T-helper 2 cell treated with Interferon-gamma antibody and Interleukin-4, amounts not matched to agents 100 ng/mL and 5 ng/mL, for 36 hours (primary cell): ENCODE results near the gene TRAF3. TPM values are rescaled to one million over a fixed set of nuclear protein-coding genes. Genes with fewer than 3 reads are reported as not detected.

Source experiments
- intact Hi-C: fragments of 100-400 bp; cut with micrococcal nuclease; formaldehyde crosslinking; loops from one replicate; pipeline ENCODE4 v1.15.1; 2023
- total RNA-seq: library from RNA; stranded (reverse); gene quantifications from 2 replicates; pipeline ENCODE4 v1.2.3, GENCODE V29; 2022

TRAF3 gene
- total RNA-seq, 1 donor from 2014 or later, result 42.4 TPM

GRCh38 chr14:102775855-102776760, 1.1 kb upstream of the TRAF3 start:
- intact Hi-C loops, result loop anchor here (1.0 to 10.0 kb wide), 3 partner anchors 84 to 559 kb away; partner anchors contain the start of gene EIF5

GRCh38 chr14:102777711-102778337, 575 bp downstream of the TRAF3 start:
- intact Hi-C loops, result loop anchor here (1.0 to 10.0 kb wide), 4 partner anchors 27 to 557 kb away; partner anchors contain the start of gene EIF5

- intact Hi-C loops, result loop anchor here (1.0 to 10.0 kb wide), 4 partner anchors 27 to 556 kb away; partner anchors contain the start of gene EIF5
Observed at GRCh38 chr14:102778338-102779083, 1.3 kb downstream of the TRAF3 start.

DNA sequence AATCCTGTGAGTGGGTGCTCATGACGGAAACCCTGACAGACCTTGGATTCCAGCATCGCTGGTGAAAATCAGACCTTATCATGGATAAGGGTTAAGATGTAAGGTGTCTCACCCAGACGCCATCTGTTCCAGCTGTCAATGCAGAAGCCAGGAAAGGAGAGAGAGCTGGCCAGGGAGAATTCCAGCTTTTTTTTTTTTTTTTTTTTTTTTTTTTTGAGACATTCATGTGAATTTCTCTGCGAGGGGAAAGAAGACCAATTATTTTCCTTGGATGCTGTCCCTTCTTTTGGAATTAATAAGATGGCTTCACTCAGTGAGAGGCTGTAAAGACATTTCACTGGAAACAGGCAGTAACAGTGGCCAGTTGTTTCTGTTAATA, 1.8 kb downstream of the TRAF3 start:
- intact Hi-C loops, result loop anchor here (5.0 to 10.0 kb wide), 2 partner anchors 87 to 556 kb away; partner anchors contain the start of gene EIF5

- intact Hi-C loops, result loop anchor here (5.0 to 10.0 kb wide), 2 partner anchors 87 to 555 kb away; partner anchors contain the start of gene EIF5
Observed at GRCh38 chr14:102779574-102780315, 2.5 kb downstream of the TRAF3 start.

DNA sequence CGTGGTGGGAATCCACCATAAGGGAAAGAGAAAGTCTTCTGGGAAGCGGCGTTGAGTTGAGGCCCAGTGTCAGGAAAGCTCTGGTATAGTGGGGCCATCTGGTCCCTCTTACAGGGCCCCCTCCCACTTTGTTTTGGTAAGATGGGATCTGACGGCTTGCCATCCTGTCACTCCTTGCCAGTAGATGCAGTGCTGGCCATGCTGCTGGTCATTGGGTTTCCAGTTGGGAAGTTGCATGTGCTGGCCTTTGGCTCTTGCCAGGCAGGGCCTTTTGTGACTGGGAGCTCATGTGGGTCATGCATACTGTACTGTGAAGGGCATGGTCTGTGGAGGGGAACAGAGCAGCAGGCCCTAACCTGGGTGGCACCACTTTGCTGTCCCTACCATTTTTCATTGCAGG, 3.8 kb downstream of the TRAF3 start:
- intact Hi-C loops, result no loop called here

GRCh38 chr14:102782974-102783373, 5.7 kb downstream of the TRAF3 start:
- intact Hi-C loops, result no loop called here

DNA sequence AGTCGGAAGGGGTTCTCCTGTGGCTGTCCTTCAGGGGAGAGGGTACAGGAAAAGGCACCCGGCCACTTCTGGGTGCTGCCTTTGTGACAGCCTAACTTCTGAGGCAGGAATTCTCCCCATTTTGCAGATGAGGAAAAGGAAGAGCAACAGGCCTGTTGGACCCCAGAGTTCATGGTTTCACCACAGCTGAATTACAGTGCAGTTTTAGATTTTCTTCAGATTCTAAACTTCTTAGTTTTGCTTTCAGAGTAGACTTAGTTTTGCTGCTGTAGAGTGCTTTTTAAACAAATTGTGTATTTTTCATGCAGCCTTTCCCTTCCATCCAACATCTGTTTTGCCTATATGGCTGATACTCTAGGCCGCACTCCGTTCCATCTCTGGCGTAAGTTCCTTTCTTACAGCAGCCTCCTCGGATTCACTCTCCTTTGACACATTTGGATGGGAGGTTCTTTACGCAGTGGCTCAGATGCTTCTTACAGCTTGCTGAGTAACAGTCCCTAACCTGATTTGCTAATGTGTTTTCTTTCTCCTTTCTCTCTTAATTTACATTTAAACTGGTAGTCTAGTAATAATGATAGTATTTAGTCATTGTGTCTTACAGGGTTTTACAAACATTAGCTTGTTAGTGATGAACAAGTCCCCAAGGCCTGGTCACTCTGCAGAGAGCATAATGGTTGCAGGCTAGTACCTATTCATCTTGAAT, 7.8 kb downstream of the TRAF3 start:
- intact Hi-C loops, result no loop called here

- intact Hi-C loops, result no loop called here
Observed at GRCh38 chr14:102785595-102785963, 8.3 kb downstream of the TRAF3 start.

DNA sequence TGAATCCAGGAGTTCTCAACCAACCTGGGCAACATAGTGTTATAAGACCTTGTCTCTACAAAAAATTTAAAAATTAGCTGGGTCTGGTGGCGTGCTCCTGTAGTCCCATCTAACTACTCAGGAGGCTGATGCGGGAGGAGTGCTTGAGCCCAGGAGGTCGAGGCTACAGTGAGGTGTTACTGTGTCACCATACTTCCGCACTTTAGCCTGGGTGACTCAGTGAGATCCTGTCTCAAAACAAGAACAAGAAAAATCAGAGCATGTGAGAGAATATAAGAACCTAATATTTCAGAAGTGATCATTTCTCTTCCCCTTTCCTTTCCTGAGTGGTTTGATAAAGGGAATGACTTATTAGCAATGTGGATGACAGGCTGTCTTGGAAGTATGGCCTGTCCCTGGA, 9.5 kb downstream of the TRAF3 start:
- intact Hi-C loops, result no loop called here

GRCh38 chr14:102789349-102789748, 12.1 kb downstream of the TRAF3 start:
- intact Hi-C loops, result no loop called here

DNA sequence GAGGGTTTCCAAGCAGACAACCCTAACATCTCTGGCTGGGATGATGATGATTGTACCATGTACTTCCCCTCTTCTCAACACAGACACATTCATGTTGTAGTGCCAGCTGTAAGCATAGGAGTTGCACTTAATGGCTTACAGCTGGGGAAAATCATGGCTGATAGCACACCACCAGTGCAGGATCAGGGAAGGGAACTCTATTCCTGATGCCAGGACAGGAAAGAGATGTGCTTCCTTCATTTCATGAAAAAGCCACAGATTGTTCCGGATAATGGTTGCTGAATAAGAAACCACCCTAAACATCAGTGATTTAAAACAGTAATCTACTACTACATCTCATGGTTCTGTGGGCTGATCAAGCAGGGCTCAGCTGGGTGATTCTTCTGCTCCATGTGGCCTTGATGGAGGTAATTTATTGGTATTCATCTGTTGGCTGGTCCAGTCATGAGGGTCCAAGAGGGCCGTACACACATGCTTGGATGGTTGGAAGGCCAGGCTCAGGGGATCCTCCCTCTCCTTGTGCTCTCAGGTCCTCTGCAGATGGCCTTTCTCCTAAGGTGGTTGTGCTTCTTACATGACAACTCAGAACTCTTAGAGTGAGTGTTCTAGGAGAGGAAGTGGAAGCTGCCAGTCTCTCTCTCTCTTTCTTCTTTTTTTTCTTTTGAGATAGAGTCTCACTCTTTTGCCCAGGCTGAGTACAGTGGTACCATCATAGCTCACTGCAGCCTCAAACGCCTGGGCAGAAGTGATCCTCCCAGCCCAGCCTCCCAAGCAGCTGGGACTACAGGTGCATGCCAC, 16.5 kb downstream of the TRAF3 start:
- intact Hi-C loops, result no loop called here

DNA sequence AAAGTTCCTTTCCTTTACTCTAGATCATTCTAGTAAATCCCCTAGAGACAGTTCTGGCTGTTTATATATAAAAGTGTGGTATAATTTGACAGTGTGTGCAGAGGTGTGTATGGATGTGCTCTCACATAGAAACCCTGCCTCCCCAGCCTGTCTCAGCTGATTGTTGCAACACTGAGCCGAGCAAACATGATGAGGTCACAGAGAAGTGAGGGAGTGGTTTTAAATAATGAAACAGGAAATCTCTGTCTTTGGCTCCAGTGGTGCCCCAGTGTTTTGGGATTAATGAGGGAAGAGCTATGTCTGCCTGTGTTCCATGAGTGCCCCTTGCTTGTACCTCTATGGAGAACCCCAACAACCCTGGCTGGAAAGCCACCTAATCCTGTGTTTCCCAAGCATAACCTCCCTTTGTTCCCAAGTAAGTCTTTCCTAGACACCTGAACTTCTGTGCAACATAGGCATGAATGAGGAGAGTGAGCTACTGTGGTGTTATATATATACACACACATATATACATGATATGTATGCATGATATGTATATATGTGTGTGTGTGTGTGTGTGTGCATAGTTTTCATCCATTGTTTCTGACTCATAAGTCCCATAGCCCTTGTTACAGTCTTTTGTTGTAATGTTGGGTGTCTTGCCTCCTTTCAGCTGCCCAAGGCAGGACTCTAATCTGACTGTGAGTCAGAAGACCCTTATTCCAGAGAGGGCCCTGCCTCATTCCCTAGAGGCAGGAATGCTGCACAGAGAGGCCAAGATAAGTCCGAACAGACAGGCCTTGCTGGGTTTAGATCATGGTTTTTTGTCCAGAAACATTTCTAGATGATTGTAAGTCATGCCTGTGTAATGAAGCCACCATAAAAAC, 18.0 kb downstream of the TRAF3 start:
- intact Hi-C loops, result no loop called here

DNA sequence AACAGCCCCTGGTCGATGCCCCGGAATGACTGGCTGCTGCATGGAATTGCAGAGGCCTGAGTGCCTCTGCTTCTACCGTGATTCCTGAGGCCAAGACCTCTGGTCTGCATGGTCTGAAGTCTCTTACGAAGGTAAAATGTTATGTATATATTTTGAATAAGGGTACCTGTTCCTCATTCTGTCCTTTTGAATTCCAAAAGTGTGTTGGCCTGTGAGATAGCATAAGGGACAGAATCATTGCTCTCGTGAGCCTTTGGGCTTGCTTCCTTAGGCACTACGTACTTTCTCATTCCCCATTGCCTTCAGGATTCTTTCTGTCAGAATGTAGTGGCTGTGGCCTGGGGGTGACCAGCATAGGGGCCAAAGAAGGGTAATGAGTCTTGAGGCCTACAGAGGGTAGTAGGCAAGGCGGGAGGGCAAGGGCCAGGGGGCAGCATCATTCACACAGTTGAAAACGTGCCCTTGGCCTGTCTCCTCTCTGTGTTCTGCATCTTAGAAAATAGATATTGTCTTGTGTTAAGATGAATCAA, 19.5 kb downstream of the TRAF3 start:
- intact Hi-C loops, result no loop called here

- intact Hi-C loops, result no loop called here
Observed at GRCh38 chr14:102798926-102799325, 21.7 kb downstream of the TRAF3 start.

- intact Hi-C loops, result no loop called here
Observed at GRCh38 chr14:102799684-102800562, 22.7 kb downstream of the TRAF3 start.

DNA sequence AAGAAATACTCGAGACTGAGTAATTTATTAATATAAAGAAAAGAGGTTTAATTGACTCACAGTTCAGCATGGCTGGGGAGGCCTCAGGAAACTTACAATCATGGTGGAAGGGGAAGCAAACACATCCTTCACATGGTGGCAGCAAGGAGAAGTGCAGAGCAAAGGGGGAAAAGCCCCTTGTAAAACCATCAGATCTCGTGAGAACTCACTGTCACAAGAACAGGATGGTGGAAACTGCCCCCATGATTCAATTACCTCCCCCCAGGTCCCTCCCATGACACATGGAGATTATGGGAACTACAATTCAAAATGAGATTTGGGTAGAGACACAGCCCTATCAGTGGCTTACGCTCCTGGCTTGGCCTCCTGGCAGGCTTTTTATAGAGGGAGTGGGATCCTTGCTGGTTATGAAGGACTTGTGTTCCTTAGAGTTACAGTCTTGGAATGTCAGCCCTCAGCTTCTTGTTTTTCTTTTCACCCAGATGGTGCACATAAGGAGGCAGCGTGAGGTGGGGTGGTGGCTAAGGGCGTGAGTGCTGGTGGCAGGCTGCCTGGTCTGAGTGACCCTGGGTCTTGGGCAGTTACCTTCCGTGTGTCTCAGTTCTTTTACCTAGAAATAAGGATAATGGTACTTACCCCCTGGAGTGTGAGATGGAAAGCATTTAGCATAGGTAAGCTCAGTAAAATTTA, 25.7 kb downstream of the TRAF3 start:
- intact Hi-C loops, result no loop called here
